Neural cell (in vitro differentiated cells): ENCODE data around the gene FBXL20. TPM values are rescaled to one million over a fixed set of nuclear protein-coding genes. Genes with fewer than 3 reads are reported as not detected.

Experiments
- H2AFZ ChIP-seq: fragments of 200-600, 300-800 bp; sonication (generic), shearing (Covaris generic); 2 replicates; pipeline ENCODE4 v1.6.0; 2014; ENCODE audit warnings: low read depth, mild to moderate bottlenecking, antibody characterized with exemption, low read length, moderate library complexity
- H3F3A ChIP-seq: fragments of 200-600 bp; shearing (Covaris generic); 2 replicates; pipeline ENCODE4 v1.6.1; 2016; ENCODE audit warnings: mild to moderate bottlenecking, moderate library complexity, mixed read lengths, antibody characterized with exemption, low read length; ENCODE audit not compliant: insufficient read depth, poor library complexity, severe bottlenecking
- H3K27ac ChIP-seq: fragments of 200-600, 300-800 bp; sonication (generic), shearing (Covaris generic); 2 replicates; pipeline ENCODE4 v1.5.1; 2014; ENCODE audit warnings: mild to moderate bottlenecking, low read length, moderate library complexity
- H3K27me3 ChIP-seq: fragments of 300-800, 200-600 bp; sonication (generic), shearing (Covaris generic); 2 replicates; pipeline ENCODE4 v1.6.0; 2014; ENCODE audit warnings: mild to moderate bottlenecking, low read depth, low read length, moderate library complexity; ENCODE audit not compliant: insufficient read depth
- H3K36me3 ChIP-seq: fragments of 300-800, 200-600 bp; sonication (generic), shearing (Covaris generic); 2 replicates; pipeline ENCODE4 v1.5.1; 2014; ENCODE audit warnings: mild to moderate bottlenecking, antibody characterized with exemption, low read length, moderate library complexity; ENCODE audit not compliant: insufficient read depth
- H3K4me2 ChIP-seq: fragments of 300-800, 200-600 bp; sonication (generic), shearing (Covaris generic); 2 replicates; pipeline ENCODE4 v1.6.0; 2014; ENCODE audit warnings: mild to moderate bottlenecking, low read length
- H3K4me3 ChIP-seq: fragments of 300-800, 200-600 bp; sonication (generic), shearing (Covaris generic); 2 replicates; pipeline ENCODE4 v1.5.1; 2014; ENCODE audit warnings: mild to moderate bottlenecking, low read length, moderate library complexity
- H3K79me2 ChIP-seq: fragments of 200-600 bp; shearing (Covaris generic); replicated peaks from 2 replicates; pipeline ENCODE4 v1.6.0; 2014; ENCODE audit warnings: mild to moderate bottlenecking, low read length, moderate library complexity; ENCODE audit not compliant: insufficient read depth
- H3K9ac ChIP-seq: fragments of 300-800, 200-600 bp; sonication (generic), shearing (Covaris generic); 2 replicates; pipeline ENCODE4 v1.6.1; 2016; ENCODE audit warnings: mild to moderate bottlenecking, low read length, mixed read lengths
- H3K9me2 ChIP-seq: fragments of 200-600 bp; shearing (Covaris generic); 2 replicates; pipeline ENCODE4 v1.6.1; 2016; ENCODE audit warnings: mild to moderate bottlenecking, low read length, mixed read lengths; ENCODE audit not compliant: insufficient read depth
- H3K9me3 ChIP-seq: fragments of 200-600, 300-800 bp; sonication (generic), shearing (Covaris generic); 2 replicates; pipeline ENCODE4 v1.6.1; 2016; ENCODE audit warnings: mild to moderate bottlenecking, mixed run types, low read length, moderate library complexity, mixed read lengths
- H4K20me1 ChIP-seq: fragments of 200-600 bp; shearing (Covaris generic); 2 replicates; pipeline ENCODE4 v1.6.1; 2016; ENCODE audit warnings: mild to moderate bottlenecking, mixed run types; ENCODE audit not compliant: insufficient read depth
- CTCF ChIP-seq: fragments of 450-650 bp; IDR thresholded peaks from 2 replicates; pipeline ENCODE4 v1.5.1; 2014; ENCODE audit warnings: antibody characterized with exemption, mild to moderate bottlenecking, moderate library complexity; ENCODE audit not compliant: poor library complexity, severe bottlenecking
- EP300 ChIP-seq: fragments of 450-650 bp; conservative IDR thresholded peaks from 2 replicates; pipeline ENCODE4 v1.6.1; 2014; ENCODE audit warnings: antibody characterized with exemption, mild to moderate bottlenecking, moderate library complexity; ENCODE audit not compliant: poor library complexity, severe bottlenecking
- EZH2 ChIP-seq: fragments of 200-600, 300-800 bp; shearing (Covaris generic), sonication (generic); IDR thresholded peaks from 2 replicates; pipeline ENCODE4 v1.6.1; 2014; ENCODE audit warnings: antibody characterized with exemption, low read length, borderline replicate concordance, mild to moderate bottlenecking; ENCODE audit not compliant: insufficient read depth, poor library complexity, severe bottlenecking
- MXI1 ChIP-seq: fragments of 450-650 bp; conservative IDR thresholded peaks from 2 replicates; pipeline ENCODE4 v1.6.1; 2014; ENCODE audit warnings: antibody characterized with exemption, mild to moderate bottlenecking; ENCODE audit not compliant: poor library complexity, severe bottlenecking
- POLR2AphosphoS5 ChIP-seq: IDR thresholded peaks from 2 replicates; pipeline ENCODE4 v1.6.1; 2012
- RAD21 ChIP-seq: fragments of 450-650 bp; conservative IDR thresholded peaks from 2 replicates; pipeline ENCODE4 v1.6.1; 2014; ENCODE audit warnings: antibody characterized with exemption, mild to moderate bottlenecking, moderate library complexity
- REST ChIP-seq: IDR thresholded peaks from 2 replicates; pipeline ENCODE4 v1.6.1; 2012; ENCODE audit warnings: borderline replicate concordance
- SMC3 ChIP-seq: fragments of 450-650 bp; conservative IDR thresholded peaks from 2 replicates; pipeline ENCODE4 v1.6.1; 2014; ENCODE audit warnings: antibody characterized with exemption, mild to moderate bottlenecking, moderate library complexity; ENCODE audit not compliant: poor library complexity
- TAF1 ChIP-seq: IDR thresholded peaks from 2 replicates; pipeline ENCODE4 v1.6.1; 2012; ENCODE audit warnings: low read depth
- polyA plus RNA-seq: library from polyadenylated mRNA; depleted of rRNA; stranded (reverse); fragments of >200 nt; gene quantifications from 2 replicates; pipeline ENCODE4 v1.2.3, GENCODE V29; 2014

Gene FBXL20
- polyA plus RNA-seq, 1 donor from 2014 or later: 12.0 TPM

- Histone ChIP-seq H3K36me3 (peaks cover 9% of the 10 kb centered on the region), H3K9ac (no peak overlapping the region), H3K79me2 (peaks cover 8% of the 10 kb centered on the region)
Measured at GRCh38 chr17:39405436-39405835, 4.0 kb upstream of the FBXL20 start.

More at GRCh38 chr17:39405436-39405835, 4.0 kb upstream of the FBXL20 start:
- no peaks in the 10 kb centered on the region for H4K20me1 ChIP-seq
- TF ChIP-seq RAD21 (no peak), REST (no peak), SMC3 (no peak), CTCF (no peak), EP300 (no peak), MXI1 (no peak), EZH2 (no peak), POLR2AphosphoS5 (no peak), TAF1 (no peak)
- H3K9me3 ChIP-seq: no peaks in the 10 kb centered on the region
- no peak overlapping the region for H3K4me3 ChIP-seq
- H3K27me3 ChIP-seq: no peaks in the 10 kb centered on the region
- no peak overlapping the region for H3K4me2 ChIP-seq
- H3K27ac ChIP-seq: no peak overlapping the region
- H3F3A ChIP-seq: no peaks in the 10 kb centered on the region
- no peak overlapping the region for H2AFZ ChIP-seq
- no peaks in the 10 kb centered on the region for H3K9me2 ChIP-seq
